Smooth muscle cell (in vitro differentiated cells): Measurements from ENCODE around the gene LRRC26. TPM values are rescaled to one million over a fixed set of nuclear protein-coding genes. Genes with fewer than 3 reads are reported as not detected.

ENCODE experiments used
- DNase-seq: peaks from one replicate; lab custom pipeline; 2025; ENCODE audit not compliant: unreplicated experiment; lab: John Stamatoyannopoulos, UW
- H2AFZ ChIP-seq: fragments of 200-600 bp; sonication (generic); 2 replicates; pipeline ENCODE4 v1.6.0; 2016; ENCODE audit warnings: antibody characterized with exemption, low read depth, mild to moderate bottlenecking
- H3F3A ChIP-seq: fragments of 200-600 bp; sonication (generic); 2 replicates; pipeline ENCODE4 v1.6.0; 2017; ENCODE audit warnings: antibody characterized with exemption, low read depth
- H3K27ac ChIP-seq: fragments of 200-600 bp; sonication (generic); 2 replicates; pipeline ENCODE4 v1.5.1; 2016; ENCODE audit warnings: low read depth, mild to moderate bottlenecking
- H3K27me3 ChIP-seq: fragments of 200-600 bp; sonication (generic); 2 replicates; pipeline ENCODE4 v1.6.1; 2016; ENCODE audit warnings: low read depth, mild to moderate bottlenecking
- H3K36me3 ChIP-seq: fragments of 200-600 bp; sonication (generic); 2 replicates; pipeline ENCODE4 v1.5.1; 2016; ENCODE audit warnings: low read depth
- H3K4me1 ChIP-seq: fragments of 200-600 bp; sonication (generic); 2 replicates; pipeline ENCODE4 v1.5.1; 2016; ENCODE audit warnings: low read depth
- H3K4me2 ChIP-seq: fragments of 200-600 bp; sonication (generic); 2 replicates; pipeline ENCODE4 v1.6.0; 2016; ENCODE audit warnings: mild to moderate bottlenecking
- H3K4me3 ChIP-seq: fragments of 200-600 bp; sonication (generic); 2 replicates; pipeline ENCODE4 v1.5.1; 2016; ENCODE audit warnings: mild to moderate bottlenecking
- H3K79me2 ChIP-seq: fragments of 200-600 bp; sonication (generic); 2 replicates; pipeline ENCODE4 v1.6.0; 2016; ENCODE audit warnings: low read depth, mild to moderate bottlenecking
- H3K9ac ChIP-seq: fragments of 200-600 bp; sonication (generic); 2 replicates; pipeline ENCODE4 v1.6.0; 2016; ENCODE audit warnings: low read depth
- H3K9me3 ChIP-seq: fragments of 200-600 bp; sonication (generic); replicated peaks from 2 replicates; pipeline ENCODE4 v1.5.1; 2016; ENCODE audit warnings: low read depth
- H4K20me1 ChIP-seq: fragments of 200-600 bp; sonication (generic); 2 replicates; pipeline ENCODE4 v1.6.0; 2016; ENCODE audit warnings: low read depth
- CTCF ChIP-seq: fragments of 200-600 bp; sonication (generic); IDR thresholded peaks from 2 replicates; pipeline ENCODE4 v1.5.1; 2017; ENCODE audit warnings: borderline replicate concordance, mild to moderate bottlenecking, antibody characterized with exemption; ENCODE audit not compliant: insufficient read depth, poor library complexity, severe bottlenecking
- WGBS: methylation state at CpG from one replicate; pipeline ENCODE4 v1.1.7; 2016; ENCODE audit warnings: low lambda C conversion rate; 5-methylcytosine and 5-hydroxymethylcytosine counted together
- polyA plus RNA-seq: library from polyadenylated mRNA; unstranded; fragments of >200 nt; fragmentation: Nextera tagmentation; extraction: Ambion mirVana; gene quantifications from 2 replicates; pipeline ENCODE4 v1.2.1, GENCODE V29; 2016
- total RNA-seq: library from RNA; depleted of rRNA; stranded (reverse); fragments of >200 nt; gene quantifications from 2 replicates; pipeline ENCODE4 v1.2.3, GENCODE V29; 2014

Gene LRRC26
- total and polyA plus RNA-seq, 2 experiments from 2014 or later: not detected

- Histone ChIP-seq H3K27ac (no peak overlapping the region), H3K79me2 (no peaks in the 10 kb centered on the region), H3K4me2 (no peak overlapping the region), H3K9ac (no peak overlapping the region), H3K9me3 (no peaks in the 10 kb centered on the region), H3K27me3 (no peaks in the 10 kb centered on the region), H2AFZ (no peak overlapping the region), H3F3A (no peaks in the 10 kb centered on the region), H4K20me1 (no peaks in the 10 kb centered on the region), H3K36me3 (no peaks in the 10 kb centered on the region), H3K4me1 (no peaks in the 10 kb centered on the region), H3K4me3 (no peak overlapping the region)
- TF ChIP-seq CTCF: no peak
- 97% methylated on average over 17 of the region's 17 CpGs for whole genome bisulfite sequencing
- DNase-seq: no peak
These were observed 9.9 kb upstream of the LRRC26 start for GRCh38 chr9:137179761-137180160.

- Histone ChIP-seq H2AFZ (no peak overlapping the region), H3K27ac (no peak overlapping the region), H4K20me1 (no peaks in the 10 kb centered on the region), H3K4me3 (no peak overlapping the region), H3F3A (no peaks in the 10 kb centered on the region), H3K27me3 (no peaks in the 10 kb centered on the region), H3K79me2 (no peaks in the 10 kb centered on the region), H3K4me1 (no peaks in the 10 kb centered on the region), H3K9me3 (no peaks in the 10 kb centered on the region), H3K9ac (no peak overlapping the region), H3K4me2 (no peak overlapping the region), H3K36me3 (no peaks in the 10 kb centered on the region)
- no peak for DNase-seq
- no peak for TF ChIP-seq CTCF
- WGBS: 95% methylated on average over 19 of the region's 19 CpGs
These were observed 9.2 kb upstream of the LRRC26 start for GRCh38 chr9:137178939-137179630.

GRCh38 chr9:137178201-137178938, 8.5 kb upstream of the LRRC26 start:
- H3F3A ChIP-seq: no peaks in the 10 kb centered on the region
- no peaks in the 10 kb centered on the region for H4K20me1 ChIP-seq
- H3K4me1 ChIP-seq: no peaks in the 10 kb centered on the region
- H3K4me2 ChIP-seq: no peak overlapping the region
- DNase-seq: no peak
- no peak overlapping the region for H3K4me3 ChIP-seq
- H3K36me3 ChIP-seq: no peaks in the 10 kb centered on the region
- no peak overlapping the region for H3K9ac ChIP-seq
- no peak overlapping the region for H3K27ac ChIP-seq
- no peaks in the 10 kb centered on the region for H3K79me2 ChIP-seq
- H3K9me3 ChIP-seq: no peaks in the 10 kb centered on the region
- H2AFZ ChIP-seq: no peak overlapping the region
- TF ChIP-seq CTCF: no peak
- H3K27me3 ChIP-seq: no peaks in the 10 kb centered on the region
- WGBS: 94% methylated on average over 23 of the region's 23 CpGs
